Right lobe of liver (tissue), 4 donors: ENCODE measurements around the gene CPLX1.

ENCODE experiments used
- CTCF ChIP-seq, 4 donors: fragments of 200-600 bp in 3 of 4; fragments of 450-650 bp in 1 of 4; IDR thresholded peaks; one replicate each; pipeline versions ENCODE4 v1.5.1 to v1.8.0; 2016 to 2022; ENCODE audit warnings: antibody characterized with exemption in 4 of 4, mild to moderate bottlenecking in 2 of 4
- POLR2A ChIP-seq: fragments of 450-650 bp; IDR thresholded peaks from one replicate; pipeline ENCODE4 v1.6.1; 2017; ENCODE audit warnings: antibody characterized with exemption, mild to moderate bottlenecking
- donor health status: DM: no; HTN: no; CAD: no.
- donor health status: DM: no; HTN: no; CAD: no.
- donor health status: DM: no; HTN: yes; CAD: no.

- TF ChIP-seq POLR2A (no peak), CTCF (IDR thresholded peaks at IDR 0.05) (no peak)
Measured at GRCh38 chr4:740011-740410, 85.9 kb downstream of the CPLX1 start.
